CD4-positive, alpha-beta T cell treated with Interleukin-1 beta for 1 hour (primary cell): ENCODE results near the gene C11orf97.
A peak's percentile ranks its signal among the peaks of the same experiment; 100 is the strongest.
"Not testable (repeated sequence)": the region's sequence is repeated elsewhere in the genome, so short reads cannot be mapped to it uniquely, and the experiment has no call there.

Experiments used
- DNase-seq, 2 donors: peaks; one replicate each; pipeline ENCODE4 v3.0.0-alpha.2; 2020 to 2022

C11orf97 gene, protein sequence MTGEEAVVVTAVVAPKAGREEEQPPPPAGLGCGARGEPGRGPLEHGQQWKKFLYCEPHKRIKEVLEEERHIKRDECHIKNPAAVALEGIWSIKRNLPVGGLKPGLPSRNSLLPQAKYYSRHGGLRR

DNA sequence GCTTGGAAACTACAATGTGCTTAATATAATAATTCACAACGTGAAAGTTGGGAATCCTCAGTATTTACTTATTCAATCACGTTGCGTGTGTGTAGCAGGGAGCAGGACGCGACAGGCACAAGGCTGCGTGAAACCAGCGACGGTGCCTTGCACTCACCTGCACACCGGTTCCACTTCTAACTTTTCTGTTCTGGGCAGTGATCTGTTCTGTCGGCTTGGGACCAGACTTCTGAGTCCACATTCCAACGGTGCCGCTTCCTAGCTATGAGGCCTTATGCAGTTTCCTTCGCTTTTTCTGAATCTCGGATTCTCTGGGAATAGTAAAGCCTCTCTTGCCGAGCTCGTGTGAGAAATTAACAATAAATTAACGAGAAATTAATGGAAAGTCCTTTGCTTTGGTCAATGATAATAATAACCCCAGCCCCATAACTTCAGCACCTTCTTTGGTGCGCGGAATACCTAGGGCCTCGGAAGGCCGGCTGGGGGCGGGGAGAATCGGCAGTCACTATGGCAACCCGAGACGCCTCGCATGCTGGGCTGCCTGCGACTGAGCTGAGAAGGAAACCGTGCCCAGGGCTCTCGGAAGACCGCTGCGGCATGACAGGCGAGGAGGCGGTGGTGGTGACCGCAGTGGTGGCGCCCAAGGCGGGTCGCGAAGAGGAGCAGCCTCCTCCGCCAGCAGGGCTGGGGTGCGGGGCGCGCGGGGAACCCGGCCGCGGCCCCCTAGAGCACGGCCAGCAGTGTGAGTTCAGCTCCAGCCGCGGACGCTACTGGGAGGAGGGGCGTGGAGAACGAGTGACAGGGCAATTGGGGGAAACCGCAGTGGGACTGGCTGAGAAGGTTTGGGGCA lies at the start of gene C11orf97:
C11orf97 (plus strand) TSS at position 530 of the 850 bp plus-strand sequence; CDS start at position 598, 68 bp downstream.
- peak; percentile 61 to 65 for DNase-seq

- no peak for DNase-seq
Observed at GRCh38 chr11:94469416-94469815, 42.8 kb upstream of the C11orf97 start.

- peak in 1 of 2 donors; percentile 28 for DNase-seq
Observed at GRCh38 chr11:94472916-94473799, 39.1 kb upstream of the C11orf97 start.

DNA sequence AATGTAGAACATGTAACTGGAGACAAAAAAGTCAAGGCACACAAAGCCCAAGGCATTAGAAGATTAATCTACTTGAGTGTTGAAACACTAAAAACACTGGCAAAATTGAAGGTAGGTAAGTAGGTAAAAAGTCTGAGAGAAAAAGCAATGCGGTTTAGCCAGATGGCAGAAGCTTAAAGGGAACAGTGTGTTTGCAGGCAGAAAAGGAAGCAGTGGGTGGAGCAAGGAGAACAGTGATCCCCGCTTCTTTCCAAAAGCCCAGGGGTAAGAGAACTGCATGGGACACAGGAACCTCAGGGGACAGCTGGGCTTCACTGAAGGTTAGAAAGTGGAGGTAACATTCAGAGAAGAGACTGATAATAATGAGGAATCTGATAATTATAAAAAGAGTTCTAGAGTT lies 34.6 kb upstream of the C11orf97 start:
- DNase-seq = no peak

DNA sequence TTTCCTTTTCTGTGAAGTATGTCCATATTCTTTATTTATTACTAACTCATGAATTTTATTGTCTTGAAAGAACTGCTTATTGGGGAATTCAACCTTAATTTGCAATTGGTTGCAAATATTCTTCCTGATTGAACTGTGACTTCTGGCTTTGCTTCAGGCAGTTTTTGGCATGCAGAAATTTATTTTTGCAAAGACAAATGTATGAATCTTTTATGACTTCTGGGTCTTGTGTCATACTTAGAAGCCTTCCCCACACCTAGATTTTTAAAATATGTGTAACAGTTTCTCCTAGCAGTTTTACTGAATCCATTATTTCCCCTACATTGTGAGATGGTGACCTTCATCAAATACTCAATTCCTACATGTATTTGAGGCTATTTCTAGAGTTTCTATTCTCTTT lies 30.9 kb upstream of the C11orf97 start:
- DNase-seq = no peak

DNA sequence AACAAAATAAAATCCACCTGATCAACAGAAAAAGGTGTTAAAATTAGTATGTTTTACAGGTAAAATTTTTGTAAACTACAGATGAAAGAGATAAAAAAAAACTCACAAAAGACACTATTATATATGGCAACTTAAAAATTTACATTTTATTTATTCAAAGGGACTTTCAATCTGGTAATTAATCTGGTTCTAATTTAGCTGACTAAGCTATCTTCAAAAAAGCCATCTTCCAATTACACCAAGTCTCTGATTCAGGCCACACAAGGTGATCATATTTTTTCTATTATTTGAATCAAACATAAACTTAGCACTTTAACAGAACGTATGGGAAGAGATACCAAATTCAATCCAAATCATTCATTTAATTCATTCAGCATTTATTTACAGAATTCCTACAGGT lies 26.2 kb upstream of the C11orf97 start:
- no peak for DNase-seq

GRCh38 chr11:94493281-94494125 lies 18.8 kb upstream of the C11orf97 start, which contains the start of the genes ANKRD49 and MRE11:
Gene ANKRD49, plus strand, starts transcription at chr11:94493984. Its CDS starts 2,710 bp downstream, at chr11:94496694.
Gene MRE11, minus strand, starts transcription at chr11:94493844. Its CDS starts 1,043 bp downstream, at chr11:94492801.
- DNase-seq = peak; percentile 97

GRCh38 chr11:94494126-94494680 lies 18.1 kb upstream of the C11orf97 start:
- no peak for DNase-seq

DNA sequence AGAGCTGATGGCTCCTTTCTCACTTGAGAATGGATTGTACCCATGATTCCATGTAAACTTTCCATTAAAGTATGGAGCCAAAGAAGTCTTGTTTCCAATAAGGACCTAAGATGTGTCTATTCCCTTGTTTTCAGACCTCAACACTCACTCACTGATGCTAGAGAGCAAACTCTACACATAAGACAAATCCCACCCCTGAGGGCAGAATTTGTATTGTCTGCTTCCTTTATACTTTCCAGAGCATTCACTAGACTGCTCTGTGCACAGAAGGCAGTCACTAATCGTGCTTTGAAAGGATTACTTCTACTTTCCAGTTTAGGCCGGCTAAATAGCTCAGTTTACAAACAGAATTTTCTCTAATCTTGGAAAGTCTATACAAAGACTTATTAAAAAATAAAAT lies 12.1 kb upstream of the C11orf97 start:
- no peak for DNase-seq

GRCh38 chr11:94501522-94501921 lies 10.7 kb upstream of the C11orf97 start:
- no peak for DNase-seq

DNA sequence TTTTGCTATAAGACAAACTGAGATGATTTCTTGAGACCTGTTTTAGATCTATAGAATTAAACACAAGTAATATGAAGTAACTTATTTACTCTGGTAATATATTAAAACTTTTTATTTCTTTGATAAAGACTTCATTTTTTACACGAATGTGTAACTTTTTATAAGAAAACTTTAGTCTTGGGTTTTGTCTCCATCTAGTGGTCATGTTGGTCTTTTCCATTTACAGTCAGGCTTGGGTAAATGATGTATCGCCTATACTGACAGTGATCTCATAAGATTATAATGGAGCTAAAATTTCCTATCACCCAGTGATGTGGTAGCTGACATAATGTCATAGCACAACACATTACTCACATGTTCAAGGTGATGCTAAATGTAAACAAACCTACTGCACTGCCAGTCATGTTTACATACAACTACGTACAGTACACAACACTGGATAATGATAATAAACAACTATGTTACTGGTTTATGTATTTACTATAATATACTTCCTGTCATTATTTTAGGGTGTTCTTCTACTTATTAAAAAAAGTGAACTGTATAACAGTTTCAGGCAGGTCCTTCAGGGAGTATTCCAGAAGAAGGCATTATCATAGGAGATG lies 7.5 kb upstream of the C11orf97 start:
- peak in 1 of 2 donors; percentile 63 for DNase-seq

DNA sequence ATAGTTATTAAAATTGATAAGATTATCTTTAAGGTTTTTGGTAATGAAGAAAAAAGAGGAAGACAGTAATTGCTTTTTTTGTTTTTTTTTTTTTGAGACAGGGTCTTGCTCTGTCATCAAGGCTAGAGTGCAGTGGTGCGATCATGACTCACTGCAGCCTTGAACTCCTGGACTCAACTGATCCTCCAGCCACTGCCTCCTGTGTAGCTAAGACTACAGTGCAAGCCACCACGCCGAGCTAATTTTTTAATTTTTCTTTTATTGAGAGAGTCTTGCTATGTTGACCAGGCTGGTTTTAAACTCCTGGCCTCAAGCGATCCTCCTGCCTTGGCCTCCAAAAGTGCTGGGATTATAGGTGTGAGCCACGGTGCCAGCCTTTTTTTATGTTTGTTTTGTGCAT lies 5.7 kb upstream of the C11orf97 start:
- DNase-seq = not testable (repeated sequence)

DNA sequence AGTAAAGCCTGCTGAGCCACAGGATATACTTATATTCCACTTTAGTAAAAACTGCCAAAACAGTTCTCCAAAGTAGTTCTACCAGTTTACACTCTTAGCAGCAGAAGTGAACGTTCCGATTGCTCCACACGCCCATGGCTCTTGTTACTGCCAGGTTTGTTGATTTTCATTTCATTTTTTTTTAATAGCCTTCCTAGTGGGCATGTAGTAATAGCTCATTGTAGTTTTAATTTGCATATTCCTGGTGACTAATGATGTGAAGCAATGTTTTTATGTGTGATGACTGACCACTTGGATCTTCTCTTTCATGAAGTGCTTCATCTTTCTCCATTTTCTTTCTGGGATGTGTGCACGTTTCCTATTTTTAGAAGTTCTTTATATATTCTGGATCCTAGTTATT lies 4.8 kb upstream of the C11orf97 start:
- no peak for DNase-seq

- no peak for DNase-seq
Observed at GRCh38 chr11:94513091-94513490, 830 bp downstream of the C11orf97 start.

- DNase-seq = no peak
Observed at GRCh38 chr11:94515398-94515797, 3.1 kb downstream of the C11orf97 start.

DNA sequence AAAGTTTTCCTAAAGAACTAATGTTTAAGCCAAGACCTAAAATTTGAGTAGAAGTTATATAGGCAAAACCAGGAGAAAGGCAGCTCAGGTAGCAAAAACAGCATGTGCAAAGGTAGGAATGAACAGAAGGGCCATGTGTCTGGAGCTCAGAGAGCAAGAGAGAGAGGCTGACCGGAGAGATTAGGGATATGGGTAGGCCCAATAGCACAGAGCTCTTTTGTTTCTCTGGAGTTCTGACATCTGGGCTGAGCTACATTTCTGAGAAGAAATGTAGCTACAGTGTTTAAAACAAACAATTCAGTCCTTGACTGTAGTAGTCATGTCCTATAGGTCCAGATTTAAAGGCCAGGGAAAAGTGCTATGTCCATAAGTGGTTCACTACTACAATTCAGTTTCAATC lies 4.5 kb downstream of the C11orf97 start:
- DNase-seq = no peak

DNA sequence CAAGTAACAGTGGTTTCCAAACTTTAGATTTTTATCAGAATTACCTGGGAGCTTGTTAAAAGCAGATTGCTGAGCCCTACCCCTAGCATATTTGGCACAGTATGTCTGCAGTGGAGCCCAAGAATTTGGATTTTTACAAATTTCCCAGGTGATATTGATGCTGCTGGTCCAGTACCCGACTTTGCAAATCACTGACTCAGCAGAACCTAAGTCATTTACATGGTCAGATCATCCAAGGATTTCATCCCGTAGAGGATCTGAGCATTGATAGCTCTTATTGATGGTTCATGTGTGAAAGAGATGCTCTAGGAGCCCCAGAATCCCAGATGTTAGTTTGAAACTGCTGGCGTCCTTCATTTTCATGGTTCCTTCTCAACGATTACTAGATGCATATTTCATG lies 6.0 kb downstream of the C11orf97 start:
- DNase-seq = no peak

DNA sequence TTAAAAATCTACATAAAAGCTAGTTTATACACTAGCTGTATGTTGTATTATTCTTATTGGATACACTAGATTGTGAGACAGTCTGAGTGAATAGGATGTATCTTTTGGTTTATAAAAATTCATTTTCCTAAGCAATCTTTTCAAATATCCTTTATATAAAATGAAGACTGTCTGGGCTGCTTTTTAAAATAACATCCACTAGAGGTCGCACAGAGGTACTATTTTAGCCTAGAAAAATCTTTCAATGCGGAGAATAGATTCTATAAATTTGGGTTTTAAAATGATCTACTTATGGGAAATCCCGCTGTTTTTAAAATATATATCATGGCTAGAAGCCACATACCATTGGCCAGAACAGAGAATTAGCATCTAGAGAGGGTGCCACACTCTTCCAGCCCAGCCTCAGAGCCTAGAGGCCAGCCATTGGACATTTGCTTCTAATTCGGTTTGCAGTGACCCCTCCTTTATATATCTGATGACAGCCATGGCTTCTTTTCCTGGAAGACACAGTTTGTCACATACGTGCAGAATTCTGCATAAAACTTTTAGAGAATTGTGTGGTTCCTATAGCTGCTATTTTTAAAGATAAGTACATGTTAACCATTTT lies 7.3 kb downstream of the C11orf97 start:
- peak in 1 of 2 donors; percentile 44 for DNase-seq

DNA sequence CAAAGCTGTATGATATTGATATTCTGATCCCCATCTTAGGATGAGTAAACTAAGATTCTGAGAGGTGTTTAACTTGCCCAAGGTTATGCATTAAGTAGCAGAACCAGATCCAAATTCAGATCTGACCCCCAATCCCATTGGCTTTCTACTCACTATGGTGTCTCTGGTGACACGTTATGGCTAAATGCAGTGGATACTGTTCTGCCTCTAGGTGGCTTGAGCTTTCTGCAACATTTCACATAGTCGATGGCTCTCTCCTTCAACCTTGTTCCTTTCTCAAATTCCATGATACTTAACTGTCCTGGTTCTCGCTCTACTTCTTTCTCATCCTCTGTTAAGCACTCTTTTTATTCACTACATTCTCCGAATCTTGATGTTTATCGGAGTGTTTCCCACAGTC lies 9.4 kb downstream of the C11orf97 start:
- no peak for DNase-seq

DNA sequence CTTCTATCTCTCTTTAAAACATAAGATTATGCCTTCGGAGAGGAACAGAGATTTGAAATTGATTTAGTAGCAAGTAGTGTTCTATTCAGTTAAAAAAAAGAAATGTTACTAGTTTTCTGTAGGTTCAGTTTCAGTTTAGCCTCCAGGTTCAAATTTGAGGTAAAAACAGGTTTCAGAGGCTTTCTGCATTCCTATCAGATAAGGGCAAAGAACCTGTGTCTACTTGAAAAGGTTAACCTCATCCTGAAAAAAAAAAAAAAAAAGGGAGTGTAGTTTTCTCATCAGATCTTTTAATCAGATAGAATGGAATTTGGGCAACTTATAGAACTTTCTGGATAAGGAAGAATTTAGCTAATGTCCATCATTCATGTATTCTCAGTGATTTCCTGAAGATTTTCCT lies 12.1 kb downstream of the C11orf97 start:
- DNase-seq = no peak
